Astrocyte (in vitro differentiated cells and primary cell): ENCODE measurements around the gene LYL1. TPM values are rescaled to one million over a fixed set of nuclear protein-coding genes. Genes with fewer than 3 reads are reported as not detected.

Experiments
- DNase-seq: peaks from one replicate; pipeline ENCODE4 v3.0.0-alpha.2; 2010; ENCODE audit warnings: low read depth
- FAIRE-seq: peaks from 2 replicates; lab custom pipeline; 2011; peaks lifted over from hg19 to GRCh38; lab: Jason Lieb, UNC
- H2AFZ ChIP-seq: 2 replicates; pipeline ENCODE4 v1.6.0; 2012; ENCODE audit warnings: low read depth, low read length, inconsistent platforms
- H3K27ac ChIP-seq: 2 replicates; pipeline ENCODE4 v1.5.1; 2011; ENCODE audit warnings: low read depth, low read length, inconsistent platforms
- H3K27me3 ChIP-seq: 2 replicates; pipeline ENCODE4 v1.6.0; 2011; ENCODE audit warnings: low read length, inconsistent platforms; ENCODE audit not compliant: insufficient read depth
- H3K36me3 ChIP-seq: 2 replicates; pipeline ENCODE4 v1.5.1; 2011; ENCODE audit warnings: low read length, inconsistent platforms; ENCODE audit not compliant: insufficient read depth
- H3K4me1 ChIP-seq: 2 replicates; pipeline ENCODE4 v1.5.1; 2011; ENCODE audit warnings: low read length, inconsistent platforms; ENCODE audit not compliant: insufficient read depth
- H3K4me2 ChIP-seq: 2 replicates; pipeline ENCODE4 v1.6.0; 2012; ENCODE audit warnings: low read length, inconsistent platforms
- H3K4me3 ChIP-seq: 2 replicates; pipeline ENCODE4 v1.5.1; 2011; ENCODE audit warnings: low read depth, mild to moderate bottlenecking, low read length, inconsistent platforms; ENCODE audit not compliant: insufficient read depth
- H3K79me2 ChIP-seq: 2 replicates; pipeline ENCODE4 v1.6.0; 2012; ENCODE audit warnings: mild to moderate bottlenecking, low read length, inconsistent platforms; ENCODE audit not compliant: insufficient read depth
- H3K9ac ChIP-seq: 2 replicates; pipeline ENCODE4 v1.6.0; 2012; ENCODE audit warnings: mild to moderate bottlenecking, low read length, inconsistent platforms
- H3K9me3 ChIP-seq: 2 replicates; pipeline ENCODE4 v1.5.1; 2012; ENCODE audit warnings: low read depth, mild to moderate bottlenecking, low read length, inconsistent platforms; ENCODE audit not compliant: insufficient read depth
- H4K20me1 ChIP-seq: 2 replicates; pipeline ENCODE4 v1.6.0; 2012; ENCODE audit warnings: low read length, inconsistent platforms; ENCODE audit not compliant: insufficient read depth
- H3K27ac Mint-ChIP-seq: one replicate; pipeline ENCODE4 v1.8.0; 2021; ENCODE audit warnings: mild to moderate bottlenecking, mixed read lengths; ENCODE audit not compliant: unreplicated experiment
- H3K27me3 Mint-ChIP-seq: one replicate; pipeline ENCODE4 v1.8.0; 2021; ENCODE audit warnings: low read depth, mixed read lengths; ENCODE audit not compliant: unreplicated experiment
- H3K36me3 Mint-ChIP-seq: one replicate; pipeline ENCODE4 v1.8.0; 2021; ENCODE audit warnings: low read depth, mixed read lengths; ENCODE audit not compliant: unreplicated experiment
- H3K4me1 Mint-ChIP-seq: one replicate; pipeline ENCODE4 v1.8.0; 2021; ENCODE audit warnings: low read depth, mixed read lengths; ENCODE audit not compliant: unreplicated experiment
- H3K4me3 Mint-ChIP-seq: one replicate; pipeline ENCODE4 v1.8.0; 2021; ENCODE audit warnings: mild to moderate bottlenecking, moderate library complexity, mixed read lengths; ENCODE audit not compliant: unreplicated experiment
- H3K9me3 Mint-ChIP-seq: one replicate; pipeline ENCODE4 v1.8.0; 2021; ENCODE audit warnings: mild to moderate bottlenecking, mixed read lengths; ENCODE audit not compliant: unreplicated experiment
- EZH2 ChIP-seq: IDR thresholded peaks from 2 replicates; pipeline ENCODE4 v1.6.1; 2012; ENCODE audit warnings: mild to moderate bottlenecking, low read length, inconsistent platforms; ENCODE audit not compliant: insufficient read depth
- total RNA-seq: library from RNA; stranded (reverse); gene quantifications from 2 replicates; pipeline ENCODE4 v1.2.1, GENCODE V29; 2021
- TF ChIP-seq, protein P1 (sequence below): IDR thresholded peaks from 2 replicates; pipeline ENCODE4 v1.5.1; 2011; ENCODE audit warnings: low read depth, mild to moderate bottlenecking, inconsistent platforms, low read length, moderate library complexity; ENCODE audit not compliant: insufficient read depth

The LYL1 gene
- total RNA-seq, 1 donor from 2014 or later, result 0.27 TPM

- H3K36me3 ChIP-seq, result no peaks in the 10 kb centered on the region
- H3K27ac Mint-ChIP-seq, result no peak overlapping the region
- H3K27me3 ChIP-seq, result no peaks in the 10 kb centered on the region
- TF ChIP-seq EZH2, result no peak
- TF ChIP-seq, protein P1, sequence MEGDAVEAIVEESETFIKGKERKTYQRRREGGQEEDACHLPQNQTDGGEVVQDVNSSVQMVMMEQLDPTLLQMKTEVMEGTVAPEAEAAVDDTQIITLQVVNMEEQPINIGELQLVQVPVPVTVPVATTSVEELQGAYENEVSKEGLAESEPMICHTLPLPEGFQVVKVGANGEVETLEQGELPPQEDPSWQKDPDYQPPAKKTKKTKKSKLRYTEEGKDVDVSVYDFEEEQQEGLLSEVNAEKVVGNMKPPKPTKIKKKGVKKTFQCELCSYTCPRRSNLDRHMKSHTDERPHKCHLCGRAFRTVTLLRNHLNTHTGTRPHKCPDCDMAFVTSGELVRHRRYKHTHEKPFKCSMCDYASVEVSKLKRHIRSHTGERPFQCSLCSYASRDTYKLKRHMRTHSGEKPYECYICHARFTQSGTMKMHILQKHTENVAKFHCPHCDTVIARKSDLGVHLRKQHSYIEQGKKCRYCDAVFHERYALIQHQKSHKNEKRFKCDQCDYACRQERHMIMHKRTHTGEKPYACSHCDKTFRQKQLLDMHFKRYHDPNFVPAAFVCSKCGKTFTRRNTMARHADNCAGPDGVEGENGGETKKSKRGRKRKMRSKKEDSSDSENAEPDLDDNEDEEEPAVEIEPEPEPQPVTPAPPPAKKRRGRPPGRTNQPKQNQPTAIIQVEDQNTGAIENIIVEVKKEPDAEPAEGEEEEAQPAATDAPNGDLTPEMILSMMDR, result no peak
- no peak overlapping the region for H3K9ac ChIP-seq
- H3K79me2 ChIP-seq, result no peaks in the 10 kb centered on the region
- peaks cover 38% of the 10 kb centered on the region for H3K27me3 Mint-ChIP-seq
- H3K36me3 Mint-ChIP-seq, result peaks cover 5% of the 10 kb centered on the region
- H4K20me1 ChIP-seq, result peaks cover 6% of the 10 kb centered on the region
- H2AFZ ChIP-seq, result no peak overlapping the region
- peaks cover 7% of the 10 kb centered on the region for H3K4me1 Mint-ChIP-seq
- H3K4me2 ChIP-seq, result no peak overlapping the region
- peaks cover 23% of the 10 kb centered on the region for H3K4me1 ChIP-seq
- DNase-seq, result no peak
- no peaks in the 10 kb centered on the region for H3K9me3 ChIP-seq
- no peak overlapping the region for H3K27ac ChIP-seq
- no peak overlapping the region for H3K4me3 ChIP-seq
- H3K9me3 Mint-ChIP-seq, result peaks cover 10% of the 10 kb centered on the region
- no peak overlapping the region for H3K4me3 Mint-ChIP-seq
- FAIRE-seq, result no peak
Observed at GRCh38 chr19:13097033-13097462, 5.6 kb downstream of the LYL1 start.

- Histone ChIP-seq H3K27me3 (no peaks in the 10 kb centered on the region), H3K4me3 (no peak overlapping the region), H3K4me1 (peaks cover 31% of the 10 kb centered on the region), H2AFZ (no peak overlapping the region), H3K9ac (no peak overlapping the region), H4K20me1 (peaks cover 6% of the 10 kb centered on the region), H3K4me2 (no peak overlapping the region), H3K27ac (no peak overlapping the region), H3K36me3 (no peaks in the 10 kb centered on the region), H3K9me3 (no peaks in the 10 kb centered on the region), H3K79me2 (no peaks in the 10 kb centered on the region)
- no peak for DNase-seq
- TF ChIP-seq EZH2, result no peak
- TF ChIP-seq, protein P1, result no peak
- Mint-ChIP-seq H3K36me3 (peaks cover 6% of the 10 kb centered on the region), H3K27ac (peak overlapping the region; percentile 5), H3K9me3 (peaks cover 10% of the 10 kb centered on the region), H3K4me3 (peak overlapping the region; percentile 54), H3K4me1 (peaks cover 14% of the 10 kb centered on the region), H3K27me3 (peaks cover 34% of the 10 kb centered on the region)
- no peak for FAIRE-seq
Observed at GRCh38 chr19:13095934-13096927, 6.4 kb downstream of the LYL1 start.
